Left ventricle myocardium inferior (tissue), 1 donor: ENCODE measurements around the gene TAF4. TPM values are rescaled to one million over a fixed set of nuclear protein-coding genes. Genes with fewer than 3 reads are reported as not detected.

ENCODE experiments used
- DNase-seq: peaks from one replicate; pipeline ENCODE4 v3.0.0-alpha.2; 2020
- H3K27ac ChIP-seq: fragments of 200-600 bp; replicated peaks from 2 replicates; pipeline ENCODE4 v1.8.0; 2021
- H3K27me3 ChIP-seq: fragments of 200-600 bp; 2 replicates; pipeline ENCODE4 v1.8.0; 2021; ENCODE audit warnings: low read depth
- H3K36me3 ChIP-seq: fragments of 200-600 bp; 2 replicates; pipeline ENCODE4 v1.8.0; 2021
- H3K4me1 ChIP-seq: fragments of 200-600 bp; 2 replicates; pipeline ENCODE4 v1.8.0; 2021
- H3K4me3 ChIP-seq: fragments of 200-600 bp; 2 replicates; pipeline ENCODE4 v1.8.0; 2021; ENCODE audit warnings: mild to moderate bottlenecking, moderate library complexity
- H3K9me3 ChIP-seq: fragments of 200-600 bp; replicated peaks from 2 replicates; pipeline ENCODE4 v1.8.0; 2021
- intact Hi-C: fragments of 100-400 bp; cut with micrococcal nuclease; formaldehyde crosslinking; loops from one replicate; pipeline ENCODE4 v1.11.0; 2022
- total RNA-seq: library from RNA; stranded (reverse); fragmentation: NEBNext Ultra II Directional; extraction: Animal tissue kit (Norgen Biotek cat#: 25700); gene quantifications from one replicate; pipeline ENCODE4 v1.2.1, GENCODE V29; 2021
- TF ChIP-seq, protein P1 (sequence below): fragments of 200-600 bp; IDR thresholded peaks from 2 replicates; pipeline ENCODE4 v1.8.0; 2021; ENCODE audit warnings: antibody characterized with exemption, mild to moderate bottlenecking, borderline replicate concordance
- donor health status: DM: no; HTN: yes; CAD: no; lungs with severe emphysema.

Gene TAF4
- total RNA-seq, 1 donor from 2014 or later = 11.8 TPM

DNA sequence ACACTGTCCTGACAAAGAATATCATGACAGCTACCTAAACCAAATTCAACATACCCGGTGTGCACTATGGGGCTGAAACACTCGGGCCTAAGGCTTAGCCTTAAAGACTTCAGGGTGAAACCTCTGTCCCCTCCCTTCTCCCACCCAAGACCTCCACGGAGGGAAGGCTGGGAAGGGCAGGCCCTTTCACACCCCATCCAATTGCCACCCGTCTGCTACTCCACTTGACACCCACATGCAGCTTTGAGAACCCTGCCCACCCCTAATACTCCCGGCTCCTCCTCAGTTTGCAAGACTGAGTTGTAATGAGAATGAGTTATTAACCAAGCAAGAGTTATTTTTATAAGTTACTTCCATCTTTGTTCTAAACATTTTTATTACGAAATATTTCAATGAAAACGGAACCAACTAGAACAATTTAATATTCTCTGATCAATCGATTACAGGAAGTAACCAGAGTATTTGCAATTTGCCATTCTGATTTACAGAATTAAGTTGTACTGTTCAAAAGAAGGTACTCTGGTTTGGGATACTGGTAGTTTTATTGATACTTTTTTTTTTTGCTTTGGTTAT lies 3.7 kb downstream of the TAF4 start:
- H3K27ac ChIP-seq = no peak overlapping the region
- DNase-seq = no peak
- no peaks in the 10 kb centered on the region for H3K9me3 ChIP-seq
- TF ChIP-seq, protein P1, sequence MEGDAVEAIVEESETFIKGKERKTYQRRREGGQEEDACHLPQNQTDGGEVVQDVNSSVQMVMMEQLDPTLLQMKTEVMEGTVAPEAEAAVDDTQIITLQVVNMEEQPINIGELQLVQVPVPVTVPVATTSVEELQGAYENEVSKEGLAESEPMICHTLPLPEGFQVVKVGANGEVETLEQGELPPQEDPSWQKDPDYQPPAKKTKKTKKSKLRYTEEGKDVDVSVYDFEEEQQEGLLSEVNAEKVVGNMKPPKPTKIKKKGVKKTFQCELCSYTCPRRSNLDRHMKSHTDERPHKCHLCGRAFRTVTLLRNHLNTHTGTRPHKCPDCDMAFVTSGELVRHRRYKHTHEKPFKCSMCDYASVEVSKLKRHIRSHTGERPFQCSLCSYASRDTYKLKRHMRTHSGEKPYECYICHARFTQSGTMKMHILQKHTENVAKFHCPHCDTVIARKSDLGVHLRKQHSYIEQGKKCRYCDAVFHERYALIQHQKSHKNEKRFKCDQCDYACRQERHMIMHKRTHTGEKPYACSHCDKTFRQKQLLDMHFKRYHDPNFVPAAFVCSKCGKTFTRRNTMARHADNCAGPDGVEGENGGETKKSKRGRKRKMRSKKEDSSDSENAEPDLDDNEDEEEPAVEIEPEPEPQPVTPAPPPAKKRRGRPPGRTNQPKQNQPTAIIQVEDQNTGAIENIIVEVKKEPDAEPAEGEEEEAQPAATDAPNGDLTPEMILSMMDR = no peak
- H3K4me3 ChIP-seq = no peak overlapping the region
- no peaks in the 10 kb centered on the region for H3K36me3 ChIP-seq
- peaks cover 35% of the 10 kb centered on the region for H3K4me1 ChIP-seq
- no peaks in the 10 kb centered on the region for H3K27me3 ChIP-seq
- intact Hi-C loops = loop anchor here (10.0 kb wide), 1 partner anchor 63 kb away; the partner anchor contains the start of gene LSM14B

DNA sequence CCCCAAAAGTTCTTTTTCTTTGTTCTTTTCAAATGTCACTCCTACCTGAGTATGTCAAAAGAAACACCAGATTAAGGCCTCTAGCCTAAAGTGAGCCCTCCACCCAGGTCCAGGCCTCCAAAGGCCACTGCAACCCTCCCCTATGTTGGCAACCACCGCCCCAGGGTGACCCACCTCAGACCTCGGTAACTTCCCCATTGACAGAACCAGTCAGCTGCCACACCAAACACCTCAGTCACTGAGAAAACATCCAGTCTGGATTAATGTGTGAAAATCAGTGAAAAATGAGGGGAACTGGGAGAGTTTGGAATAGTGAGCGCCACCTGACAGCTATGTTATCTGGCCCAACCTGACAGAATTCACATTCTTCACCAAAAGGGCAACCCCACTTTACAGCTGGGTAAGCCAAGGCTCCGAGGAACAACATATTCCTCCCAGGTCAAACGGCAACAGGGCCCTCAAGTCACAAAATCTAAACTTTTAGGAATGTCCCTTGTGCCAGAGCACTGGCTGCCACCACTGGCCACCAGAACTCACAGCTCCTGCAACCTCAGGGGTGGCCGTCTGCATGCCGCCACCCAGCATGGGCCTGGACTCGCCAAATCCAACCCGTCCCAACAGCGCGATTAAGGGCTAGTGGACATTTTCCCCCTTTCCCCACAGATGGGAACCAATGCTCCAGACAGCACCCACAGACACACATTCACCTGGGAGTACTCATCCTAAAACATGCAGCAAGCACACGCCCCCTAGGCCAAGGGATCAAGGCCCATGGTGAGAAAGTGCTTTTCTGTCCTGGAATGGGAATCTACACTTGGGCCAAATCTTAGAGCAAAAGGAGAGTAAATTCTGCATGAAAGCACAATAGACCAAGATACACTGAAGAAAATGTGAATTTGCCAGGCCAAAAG lies 4.8 kb downstream of the TAF4 start:
- H3K9me3 ChIP-seq = no peaks in the 10 kb centered on the region
- TF ChIP-seq, protein P1 = no peak
- intact Hi-C loops = loop anchor here (10.0 kb wide), 1 partner anchor 64 kb away; the partner anchor contains the start of gene LSM14B
- no peaks in the 10 kb centered on the region for H3K36me3 ChIP-seq
- no peak overlapping the region for H3K4me3 ChIP-seq
- no peaks in the 10 kb centered on the region for H3K27me3 ChIP-seq
- H3K4me1 ChIP-seq = peaks cover 28% of the 10 kb centered on the region
- H3K27ac ChIP-seq = no peak overlapping the region
- DNase-seq = no peak

DNA sequence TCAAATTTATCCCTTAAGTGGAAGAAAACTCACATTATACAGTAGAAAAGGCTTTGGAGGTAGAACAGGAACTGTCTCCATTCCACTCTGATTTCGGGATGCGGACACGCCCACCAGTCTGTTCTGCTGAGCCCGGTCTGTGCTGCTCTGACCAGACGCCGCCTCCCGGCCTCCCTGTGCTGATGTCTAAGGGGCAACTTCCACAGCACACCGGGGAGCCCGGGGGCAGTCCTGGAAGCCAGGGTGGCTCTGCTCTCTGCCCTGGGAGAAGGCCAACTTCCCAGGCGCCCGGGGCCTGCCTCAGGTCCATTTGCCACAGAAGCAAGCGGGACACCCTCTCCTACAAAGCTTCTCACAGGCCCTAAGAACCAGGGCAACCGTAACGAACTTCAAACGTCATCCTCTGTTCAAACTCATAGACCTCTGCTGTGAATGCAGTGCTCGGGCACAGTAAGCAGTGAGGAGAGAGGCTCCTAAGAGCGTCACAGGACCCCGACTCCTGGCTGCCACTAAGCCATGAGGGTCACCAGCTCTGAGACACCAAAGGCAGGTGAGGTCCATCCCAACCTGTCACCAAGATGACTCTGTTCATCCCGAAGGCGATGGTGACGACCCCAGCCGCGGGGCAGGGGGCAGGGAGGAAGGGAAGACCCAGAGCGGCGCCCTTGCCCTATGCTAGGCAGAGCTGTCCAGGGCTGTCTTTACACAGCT lies 5.6 kb downstream of the TAF4 start:
- H3K27me3 ChIP-seq = no peaks in the 10 kb centered on the region
- no peak overlapping the region for H3K4me3 ChIP-seq
- no peaks in the 10 kb centered on the region for H3K9me3 ChIP-seq
- no peak for DNase-seq
- TF ChIP-seq, protein P1 = no peak
- no peaks in the 10 kb centered on the region for H3K36me3 ChIP-seq
- peaks cover 28% of the 10 kb centered on the region for H3K4me1 ChIP-seq
- H3K27ac ChIP-seq = no peak overlapping the region
- intact Hi-C loops = loop anchor here (10.0 kb wide), 1 partner anchor 65 kb away; the partner anchor contains the start of gene LSM14B

DNA sequence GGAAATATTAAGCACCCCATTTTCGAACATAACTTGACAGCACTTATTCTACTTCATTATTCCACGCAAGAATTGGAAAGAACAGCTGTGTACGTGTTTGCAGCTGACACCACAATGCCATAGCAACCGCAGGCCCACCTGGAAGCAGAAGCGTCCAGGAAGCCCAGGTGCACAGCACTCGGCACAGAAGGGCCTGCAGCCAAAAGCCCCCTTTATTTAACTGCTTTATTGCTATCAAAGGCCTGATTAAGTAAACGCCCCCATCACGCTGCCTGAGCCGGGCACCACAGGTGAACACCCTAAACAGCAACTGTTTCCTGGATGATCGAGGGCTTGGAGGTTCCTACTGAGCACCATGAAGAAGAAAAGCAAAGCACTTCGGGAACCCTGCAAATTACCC lies 6.3 kb downstream of the TAF4 start:
- no peak overlapping the region for H3K4me3 ChIP-seq
- H3K9me3 ChIP-seq = no peaks in the 10 kb centered on the region
- intact Hi-C loops = no loop called here
- peaks cover 28% of the 10 kb centered on the region for H3K4me1 ChIP-seq
- TF ChIP-seq, protein P1 = no peak
- H3K27ac ChIP-seq = no peak overlapping the region
- DNase-seq = no peak
- H3K27me3 ChIP-seq = no peaks in the 10 kb centered on the region
- no peaks in the 10 kb centered on the region for H3K36me3 ChIP-seq

DNA sequence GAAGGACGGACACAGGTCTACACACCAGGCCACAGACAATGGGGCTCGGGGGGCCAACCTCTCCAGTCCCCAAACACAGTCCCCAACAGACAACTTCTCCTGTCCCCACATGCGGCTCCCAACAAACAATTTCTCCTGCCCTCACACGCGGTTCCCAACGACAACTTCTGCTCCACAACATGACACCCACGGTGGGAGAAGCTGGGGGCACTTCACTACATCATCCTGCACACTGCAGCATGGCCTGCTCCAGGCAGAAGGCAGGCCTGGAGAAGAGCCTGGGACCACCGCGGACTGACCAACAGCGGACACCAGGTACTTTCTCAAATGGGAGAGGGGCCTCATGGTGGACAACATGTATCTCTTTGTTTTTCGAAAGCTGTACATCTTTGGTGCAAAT lies 6.7 kb downstream of the TAF4 start:
- no peak for DNase-seq
- Histone ChIP-seq H3K4me1 (peaks cover 23% of the 10 kb centered on the region), H3K27me3 (no peaks in the 10 kb centered on the region), H3K9me3 (no peaks in the 10 kb centered on the region), H3K27ac (no peak overlapping the region), H3K4me3 (no peak overlapping the region), H3K36me3 (no peaks in the 10 kb centered on the region)
- TF ChIP-seq, protein P1 = no peak
- intact Hi-C loops = no loop called here
